IPS-NIHi7 (cell line): ENCODE measurements around the gene USP10.

Experiments used
- DNase-seq: peaks from one replicate; pipeline ENCODE4 v3.0.0; 2012; ENCODE audit warnings: mixed read lengths; ENCODE audit errors: extremely low spot score

The USP10 gene

GRCh38 chr16:84750575-84750974 is 50.8 kb downstream of the USP10 start:
- DNase-seq = no peak

DNA sequence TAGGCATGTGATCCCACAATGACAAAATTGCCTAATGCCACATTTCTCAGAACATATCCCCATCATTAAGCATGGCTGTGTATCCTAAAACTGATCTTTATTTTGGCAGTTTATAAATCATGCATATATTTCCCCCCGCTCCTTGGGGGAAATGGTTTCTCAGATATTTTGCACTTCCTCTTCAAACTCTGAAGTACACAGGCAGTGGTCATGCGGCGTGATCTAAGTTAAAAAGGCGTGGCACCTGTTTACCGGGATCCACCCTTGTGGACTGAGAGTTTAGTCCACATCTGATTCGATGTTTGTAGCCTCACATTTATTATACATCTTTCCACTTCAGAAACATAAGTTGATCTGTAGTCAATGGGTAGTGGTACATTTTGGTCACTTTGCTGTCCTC is 51.4 kb downstream of the USP10 start:
- DNase-seq = no peak

DNA sequence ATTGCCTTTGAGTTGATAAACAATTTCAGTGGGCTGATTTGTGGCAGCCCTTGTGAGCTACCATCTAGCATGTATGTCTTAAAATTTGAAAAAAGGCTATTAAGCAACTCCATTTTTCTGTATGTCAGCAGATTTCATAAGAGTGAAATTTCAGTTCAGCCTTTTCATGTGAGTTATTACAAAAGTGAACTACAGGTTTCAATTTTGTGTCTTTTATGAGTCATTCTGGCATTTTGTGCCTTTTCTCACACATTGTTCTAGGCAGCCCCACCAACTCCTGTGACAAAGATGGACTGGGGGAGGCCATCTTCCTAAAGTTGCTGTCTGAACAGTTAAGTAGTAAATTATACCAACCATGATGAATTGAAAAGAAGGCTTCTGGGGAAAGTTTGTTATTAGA is 52.1 kb downstream of the USP10 start:
- DNase-seq = no peak

GRCh38 chr16:84752600-84752999 is 52.8 kb downstream of the USP10 start:
- no peak for DNase-seq

GRCh38 chr16:84753412-84754326 is 53.9 kb downstream of the USP10 start:
- DNase-seq = no peak

DNA sequence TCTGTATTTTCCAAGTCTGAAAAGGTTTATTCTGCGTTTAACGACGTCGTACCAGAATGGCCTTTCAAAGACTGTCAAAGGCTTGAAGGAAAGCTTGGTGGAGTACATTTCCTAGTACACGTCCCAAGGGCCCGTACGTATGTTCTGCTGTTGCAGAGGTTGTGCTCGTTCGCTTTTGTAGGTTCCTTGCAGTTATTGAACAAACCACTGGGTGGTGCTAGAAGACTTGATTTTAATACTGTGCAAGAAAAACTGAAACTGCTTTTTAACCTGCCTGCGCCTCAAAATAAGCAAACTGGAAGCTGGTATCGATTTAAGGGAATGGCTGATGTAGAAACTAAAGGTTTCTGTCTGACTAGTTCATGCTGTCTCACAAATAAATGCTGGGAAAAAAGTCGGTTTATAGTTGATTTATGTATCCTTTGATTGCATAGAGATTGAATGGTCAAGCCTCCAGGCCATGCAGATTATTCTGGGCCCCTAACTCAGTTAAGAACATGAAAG is 54.6 kb downstream of the USP10 start:
- peak; percentile 82 for DNase-seq

DNA sequence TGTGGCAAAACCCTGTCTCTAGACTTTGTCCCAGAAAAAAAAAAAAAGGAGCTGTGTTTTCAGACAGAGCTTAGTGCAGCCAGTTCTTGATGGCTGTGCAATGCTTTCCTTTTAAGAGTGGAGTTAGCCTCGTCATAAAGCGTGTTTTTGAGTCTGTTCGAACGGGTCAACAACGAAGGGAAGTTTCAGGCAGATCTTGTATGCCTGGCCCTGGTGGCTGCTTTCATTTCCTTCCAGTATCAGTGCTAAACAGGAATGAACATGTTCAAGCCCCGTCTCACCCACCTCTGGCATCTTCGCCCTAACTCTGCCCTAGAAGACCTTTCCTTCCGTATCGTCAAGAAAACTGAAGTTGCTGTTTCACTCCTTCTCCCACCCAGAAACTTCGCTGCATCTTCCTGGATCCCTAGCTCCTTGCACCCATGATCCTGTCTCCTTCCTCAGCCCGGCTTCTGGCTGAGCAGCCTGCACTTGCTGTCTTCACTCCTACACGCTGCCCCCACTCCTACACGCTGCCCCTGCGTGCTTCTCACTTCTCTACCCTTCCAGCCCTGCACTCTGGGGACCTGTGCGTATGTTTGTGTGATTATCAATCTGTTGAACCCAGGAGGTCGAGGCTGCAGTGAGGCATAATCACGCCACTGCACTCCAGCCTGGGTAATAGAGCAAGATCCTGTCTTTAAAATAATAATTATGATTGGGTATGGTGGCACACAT is 55.3 kb downstream of the USP10 start:
- no peak for DNase-seq

- DNase-seq = no peak
Observed at GRCh38 chr16:84756830-84757229, 57.0 kb downstream of the USP10 start.

DNA sequence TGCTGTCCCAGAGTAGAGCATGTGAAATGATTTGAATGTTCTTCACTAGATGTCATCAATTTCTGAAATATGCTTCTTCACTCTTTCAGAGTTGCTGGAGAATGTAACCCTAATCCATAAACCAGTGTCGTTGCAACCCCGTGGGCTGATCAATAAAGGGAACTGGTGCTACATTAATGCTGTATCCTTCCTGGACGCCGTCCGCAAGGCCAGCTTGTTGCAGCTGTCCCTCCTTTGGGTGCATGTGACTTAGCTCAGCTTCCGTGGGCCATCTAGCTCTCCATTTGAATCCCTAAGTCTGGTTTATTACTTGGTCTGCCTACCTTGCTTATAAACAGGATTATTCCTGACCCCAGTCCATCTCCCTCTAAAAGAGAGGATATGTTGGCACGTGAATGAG is 58.8 kb downstream of the USP10 start:
- no peak for DNase-seq

DNA sequence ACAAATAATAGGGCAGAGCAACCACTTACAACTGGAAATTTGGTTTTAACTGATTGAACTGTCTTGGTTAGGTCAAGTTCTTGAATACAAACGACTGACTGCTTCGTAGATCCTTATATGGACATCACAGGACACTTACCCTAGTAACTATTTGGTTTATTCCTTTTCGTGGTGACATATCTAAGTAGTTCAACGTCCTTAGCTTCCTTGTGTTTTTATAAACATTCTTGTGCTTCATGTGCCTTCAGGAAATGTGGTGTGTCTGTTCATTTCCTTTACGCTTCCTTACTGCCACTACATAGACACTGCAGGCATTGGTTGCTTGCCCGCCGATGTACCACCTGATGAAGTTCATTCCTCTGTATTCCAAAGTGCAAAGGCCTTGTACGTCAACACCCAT is 59.3 kb downstream of the USP10 start:
- no peak for DNase-seq

DNA sequence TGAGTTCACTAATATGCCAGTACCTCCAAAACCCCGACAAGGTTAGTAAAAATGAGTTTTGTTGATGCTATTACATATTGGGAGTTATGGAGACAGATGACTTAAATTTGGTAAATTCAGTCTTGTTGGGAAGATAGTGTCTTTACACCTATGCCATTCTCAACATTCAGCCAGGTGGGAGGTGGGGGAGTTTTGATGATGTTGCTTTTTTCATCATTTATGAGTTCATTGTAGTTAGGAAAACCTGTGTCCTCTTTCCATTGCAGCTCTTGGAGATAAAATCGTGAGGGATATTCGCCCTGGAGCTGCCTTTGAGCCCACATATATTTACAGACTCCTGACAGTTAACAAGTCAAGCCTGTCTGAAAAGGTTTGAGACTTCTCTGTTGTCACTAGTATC is 60.1 kb downstream of the USP10 start:
- no peak for DNase-seq

DNA sequence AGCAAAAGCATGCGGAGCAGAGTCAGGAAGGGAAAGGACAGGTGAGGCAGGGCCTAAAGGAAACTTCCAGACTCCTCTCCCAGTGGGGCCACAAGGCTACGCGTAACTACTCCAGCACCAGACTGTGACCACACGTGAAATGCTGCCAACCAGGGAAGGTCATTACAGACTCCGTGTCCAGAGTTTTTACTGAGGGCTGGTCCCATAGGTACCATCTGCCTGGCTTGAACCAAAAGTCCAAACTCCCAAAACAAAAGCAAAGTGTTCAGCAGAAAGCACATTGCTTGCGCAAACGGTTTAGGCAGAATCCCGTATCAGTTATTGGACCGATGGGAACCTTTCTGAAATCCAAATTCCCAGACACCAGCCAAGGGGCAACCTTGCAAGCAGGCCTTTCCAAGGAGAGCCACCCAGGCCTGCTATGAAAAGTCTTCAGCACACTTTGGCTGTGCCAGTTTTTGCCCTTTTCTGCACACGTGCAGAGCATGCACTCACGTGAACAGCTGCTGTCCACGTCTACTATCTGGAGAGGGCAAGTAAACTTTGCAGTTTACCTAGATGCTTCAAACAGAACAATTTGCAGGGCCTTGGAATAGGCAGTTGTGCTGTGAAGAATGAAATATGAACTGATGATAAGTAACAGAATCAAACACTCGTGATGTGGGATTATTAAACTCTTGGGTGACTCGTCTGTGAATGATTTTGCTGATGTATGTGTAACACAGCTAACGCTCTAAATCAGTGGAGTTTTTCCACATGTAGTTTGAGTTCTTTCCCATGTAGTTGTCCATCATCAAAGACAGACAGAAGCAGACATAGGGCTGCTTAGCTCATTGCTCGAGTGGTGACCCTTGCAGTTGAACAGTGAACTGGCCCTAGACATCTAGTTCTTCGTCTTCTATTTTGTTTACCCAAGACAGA is 61.9 kb downstream of the USP10 start:
- no peak for DNase-seq

DNA sequence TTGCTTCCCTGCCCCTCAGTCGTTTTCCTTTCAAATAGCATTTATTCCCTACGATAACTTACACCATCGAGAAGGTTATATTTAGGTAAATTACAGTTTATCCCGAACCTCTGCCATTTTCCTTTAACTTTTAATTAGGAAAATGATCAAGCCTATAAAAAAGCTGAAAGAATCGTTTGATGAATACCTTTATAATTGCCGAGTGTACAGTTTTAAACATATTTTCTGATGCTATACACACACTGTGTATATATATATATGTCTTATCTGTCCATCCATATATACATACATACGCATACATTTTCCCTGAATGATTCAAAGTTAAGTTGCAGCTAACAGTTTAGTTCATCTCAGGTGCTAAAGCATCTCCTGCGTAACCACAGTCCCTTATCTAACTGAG is 63.4 kb downstream of the USP10 start:
- DNase-seq = no peak

GRCh38 chr16:84763629-84764028 is 63.8 kb downstream of the USP10 start:
- no peak for DNase-seq

GRCh38 chr16:84764970-84765369 is 65.2 kb downstream of the USP10 start:
- no peak for DNase-seq

- no peak for DNase-seq
Observed at GRCh38 chr16:84765616-84766580, 66.1 kb downstream of the USP10 start.

DNA sequence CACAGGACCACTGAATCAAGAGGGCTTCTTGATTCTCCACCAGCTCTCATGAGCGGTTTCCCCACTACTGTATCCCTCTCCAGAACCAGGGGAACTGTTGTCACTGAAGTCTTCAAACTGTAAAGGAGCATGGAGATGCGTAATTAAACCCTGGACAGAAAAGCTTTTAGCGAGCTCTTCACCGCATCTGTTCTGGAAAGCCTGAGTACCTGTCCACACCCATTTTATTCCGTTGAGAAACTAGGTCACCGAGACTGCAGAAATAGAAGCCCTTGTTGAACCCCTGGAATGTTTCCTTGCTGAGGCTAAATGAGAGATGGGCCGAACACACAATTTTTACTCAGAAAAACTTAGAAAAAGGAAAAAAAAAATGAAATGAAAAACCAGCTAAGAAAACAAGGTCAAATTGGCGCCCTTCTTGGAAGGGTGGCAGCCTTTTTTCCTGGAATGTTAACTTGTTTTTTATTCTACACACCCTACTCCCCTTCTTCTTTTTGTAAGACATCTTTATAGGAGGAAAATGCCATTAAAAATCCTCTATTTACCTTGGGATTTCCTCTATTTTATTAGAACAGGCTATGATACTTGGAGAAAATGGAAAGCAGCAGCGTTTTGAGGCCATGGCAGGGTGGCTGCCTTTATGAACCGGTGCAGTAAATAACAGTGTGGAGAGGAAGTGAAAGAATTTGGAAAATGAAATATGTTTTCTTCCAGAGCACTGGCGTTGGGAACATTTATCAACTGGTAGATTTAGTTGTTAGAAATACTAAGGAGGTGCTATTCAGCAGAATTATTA is 67.4 kb downstream of the USP10 start:
- DNase-seq = no peak

GRCh38 chr16:84768061-84768807 is 68.4 kb downstream of the USP10 start:
- no peak for DNase-seq

DNA sequence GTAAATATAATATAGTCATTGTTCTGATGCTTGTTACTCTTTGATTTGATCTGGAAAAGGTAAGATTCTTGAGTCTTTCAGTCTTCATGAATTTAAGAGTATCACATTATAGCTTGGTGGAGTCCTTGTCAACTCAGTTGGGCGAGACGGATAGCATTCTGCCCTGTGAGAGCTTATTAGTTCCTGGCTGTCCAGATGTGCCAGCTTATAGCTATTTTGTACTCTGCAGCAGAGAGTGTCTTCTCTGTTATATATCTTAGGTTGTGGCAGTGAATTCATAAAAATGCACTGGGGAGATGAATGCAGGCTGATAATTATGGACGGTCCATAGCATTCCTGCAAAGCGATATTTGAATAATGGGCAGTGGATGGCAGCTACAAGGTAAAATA is 69.0 kb downstream of the USP10 start:
- no peak for DNase-seq
